GM13976 (cell line): Measurements from ENCODE around the gene COL28A1.

Experiments used
- DNase-seq: peaks from one replicate; pipeline ENCODE4 v3.0.0; 2012; ENCODE audit warnings: low spot score
- CTCF ChIP-seq: IDR thresholded peaks from 2 replicates; pipeline ENCODE4 v1.5.1; 2012; ENCODE audit warnings: borderline replicate concordance, mild to moderate bottlenecking; ENCODE audit not compliant: insufficient read depth; ENCODE audit errors: extremely low read depth, missing control alignments, control extremely low read depth
- in situ Hi-C: fragments of 300-500 bp; cut with MboI; formaldehyde crosslinking; loops from one replicate; pipeline ENCODE4 v1.12.0; 2022; ENCODE audit warnings: low sequenced_read_pairs, mixed read lengths, inconsistent platforms; ENCODE audit not compliant: unreplicated experiment

COL28A1 gene

GRCh38 chr7:7449055-7449454 is 86.6 kb downstream of the COL28A1 start:
- no peak for TF ChIP-seq CTCF
- no peak for DNase-seq
- in situ Hi-C loops = loop anchor here (25.0 kb wide), 1 partner anchor 763 kb away; no protein-coding TSS in a partner anchor

- TF ChIP-seq CTCF = no peak
- DNase-seq = no peak
- in situ Hi-C loops = loop anchor here (25.0 kb wide), 1 partner anchor 766 kb away; no protein-coding TSS in a partner anchor
Observed at GRCh38 chr7:7446616-7447015, 89.1 kb downstream of the COL28A1 start.

- DNase-seq = no peak
- no peak for TF ChIP-seq CTCF
- in situ Hi-C loops = loop anchor here (25.0 kb wide), 1 partner anchor 768 kb away; no protein-coding TSS in a partner anchor
Observed at GRCh38 chr7:7443806-7444350, 91.8 kb downstream of the COL28A1 start.

- in situ Hi-C loops = loop anchor here (25.0 kb wide), 1 partner anchor 773 kb away; no protein-coding TSS in a partner anchor
- no peak for TF ChIP-seq CTCF
- DNase-seq = no peak
Observed at GRCh38 chr7:7439564-7439963, 96.1 kb downstream of the COL28A1 start.

- in situ Hi-C loops = loop anchor here (25.0 kb wide), 1 partner anchor 773 kb away; no protein-coding TSS in a partner anchor
- DNase-seq = no peak
Observed at GRCh38 chr7:7438851-7439250, 96.8 kb downstream of the COL28A1 start.

GRCh38 chr7:7435978-7436377 is 99.7 kb downstream of the COL28A1 start:
- in situ Hi-C loops = loop anchor here (25.0 kb wide), 1 partner anchor 776 kb away; no protein-coding TSS in a partner anchor
- no peak for TF ChIP-seq CTCF
- no peak for DNase-seq

More at GRCh38 chr7:7438851-7439250, 96.8 kb downstream of the COL28A1 start:
- TF ChIP-seq CTCF = no peak
